Measurements from ENCODE around the gene S100A3. TPM values are rescaled to one million over a fixed set of nuclear protein-coding genes. Genes with fewer than 3 reads are reported as not detected.

Gene S100A3
- total RNA-seq, 6 experiments from 2014 or later, result 0.29 TPM; not detected in 5

GRCh38 chr1:153572569-153573015 is 23.5 kb upstream of the S100A3 start:
- Histone ChIP-seq H3K36me3 (no peaks in the 10 kb centered on the region), H3K4me1 (peaks cover 0 to 7% (median 1%) of the 10 kb centered on the region in 4 donors), H3K4me3 (no peak overlapping the region), H3K9me3 (no peaks in the 10 kb centered on the region), H3K27ac (no peak overlapping the region), H3K27me3 (no peaks in the 10 kb centered on the region)
- TF ChIP-seq, protein P1, sequence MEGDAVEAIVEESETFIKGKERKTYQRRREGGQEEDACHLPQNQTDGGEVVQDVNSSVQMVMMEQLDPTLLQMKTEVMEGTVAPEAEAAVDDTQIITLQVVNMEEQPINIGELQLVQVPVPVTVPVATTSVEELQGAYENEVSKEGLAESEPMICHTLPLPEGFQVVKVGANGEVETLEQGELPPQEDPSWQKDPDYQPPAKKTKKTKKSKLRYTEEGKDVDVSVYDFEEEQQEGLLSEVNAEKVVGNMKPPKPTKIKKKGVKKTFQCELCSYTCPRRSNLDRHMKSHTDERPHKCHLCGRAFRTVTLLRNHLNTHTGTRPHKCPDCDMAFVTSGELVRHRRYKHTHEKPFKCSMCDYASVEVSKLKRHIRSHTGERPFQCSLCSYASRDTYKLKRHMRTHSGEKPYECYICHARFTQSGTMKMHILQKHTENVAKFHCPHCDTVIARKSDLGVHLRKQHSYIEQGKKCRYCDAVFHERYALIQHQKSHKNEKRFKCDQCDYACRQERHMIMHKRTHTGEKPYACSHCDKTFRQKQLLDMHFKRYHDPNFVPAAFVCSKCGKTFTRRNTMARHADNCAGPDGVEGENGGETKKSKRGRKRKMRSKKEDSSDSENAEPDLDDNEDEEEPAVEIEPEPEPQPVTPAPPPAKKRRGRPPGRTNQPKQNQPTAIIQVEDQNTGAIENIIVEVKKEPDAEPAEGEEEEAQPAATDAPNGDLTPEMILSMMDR (IDR thresholded peaks at IDR 0.05), result peak; percentile 89 to 95 (median 92)
- TF ChIP-seq POLR2A (IDR thresholded peaks at IDR 0.05), result no peak
- DNase-seq, result peak; percentile 86 to 89 (median 88)
- WGBS (ENCODE audit: insufficient coverage, low coverage, low lambda C conversion rate, missing lambda C conversion rate), result 0% methylated on average over 3 of the region's 3 CpGs
- ATAC-seq, result peak; percentile 90 to 98 (median 97)
- intact Hi-C loops (cut with DNase I), result loop anchor here in 1 of 2 donors (10.0 kb wide), 1 partner anchor 72 kb away; no protein-coding TSS in a partner anchor

- TF ChIP-seq POLR2A (IDR thresholded peaks at IDR 0.05), result no peak
- TF ChIP-seq, protein P1 (IDR thresholded peaks at IDR 0.05), result no peak
- Histone ChIP-seq H3K27ac (no peak overlapping the region), H3K9me3 (no peaks in the 10 kb centered on the region), H3K4me1 (peaks cover 0 to 7% (median 1%) of the 10 kb centered on the region in 4 donors), H3K4me3 (no peak overlapping the region), H3K36me3 (no peaks in the 10 kb centered on the region), H3K27me3 (no peaks in the 10 kb centered on the region)
- ATAC-seq, result no peak
- 38% methylated on average over 7 of the region's 7 CpGs for WGBS (ENCODE audit: insufficient coverage, low coverage, low lambda C conversion rate, missing lambda C conversion rate)
- intact Hi-C loops (cut with DNase I), result loop anchor here in 1 of 2 donors (10.0 kb wide), 1 partner anchor 73 kb away; no protein-coding TSS in a partner anchor
- no peak for DNase-seq
These were observed 22.6 kb upstream of the S100A3 start for GRCh38 chr1:153571706-153572105.

GRCh38 chr1:153570874-153571273 is 21.8 kb upstream of the S100A3 start:
- intact Hi-C loops (cut with DNase I), result loop anchor here in 1 of 2 donors (10.0 kb wide), 1 partner anchor 74 kb away; no protein-coding TSS in a partner anchor
- 71% methylated on average over 5 of the region's 5 CpGs for WGBS (ENCODE audit: insufficient coverage, low coverage, low lambda C conversion rate, missing lambda C conversion rate)
- TF ChIP-seq POLR2A (IDR thresholded peaks at IDR 0.05), result no peak
- TF ChIP-seq, protein P1 (IDR thresholded peaks at IDR 0.05), result no peak
- no peak for ATAC-seq
- Histone ChIP-seq H3K4me1 (peaks cover 0 to 7% (median 1%) of the 10 kb centered on the region in 4 donors), H3K27me3 (no peaks in the 10 kb centered on the region), H3K36me3 (no peaks in the 10 kb centered on the region), H3K27ac (no peak overlapping the region), H3K9me3 (no peaks in the 10 kb centered on the region), H3K4me3 (no peak overlapping the region)
- no peak for DNase-seq

DNA sequence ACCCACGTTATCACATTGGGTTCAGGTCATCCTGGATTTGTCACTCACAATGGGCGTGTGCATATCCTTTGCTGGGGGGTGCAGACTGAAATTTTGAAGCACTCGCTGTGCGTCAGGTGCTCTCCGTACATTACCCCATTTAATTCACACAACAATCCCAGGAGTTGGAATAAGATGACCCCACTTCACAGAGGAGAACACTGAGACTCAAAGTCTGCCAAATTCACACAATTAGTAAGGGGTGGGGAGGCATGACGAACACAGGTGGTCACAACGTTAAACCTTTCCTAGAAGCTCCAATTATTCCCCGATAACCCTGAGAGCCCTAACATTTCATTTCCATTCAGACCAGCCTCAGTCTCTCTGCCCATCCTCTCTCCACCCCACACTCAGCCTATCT is 20.4 kb upstream of the S100A3 start:
- DNase-seq (no peak), ATAC-seq (no peak)
- no peak overlapping the region for H3K4me3 ChIP-seq
- H3K4me1 ChIP-seq, result peaks cover 0 to 7% (median 1%) of the 10 kb centered on the region in 4 donors
- H3K9me3 ChIP-seq, result no peaks in the 10 kb centered on the region
- H3K27ac ChIP-seq, result no peak overlapping the region
- H3K27me3 ChIP-seq, result no peaks in the 10 kb centered on the region
- TF ChIP-seq POLR2A (IDR thresholded peaks at IDR 0.05), result no peak
- TF ChIP-seq, protein P1 (IDR thresholded peaks at IDR 0.05), result no peak
- no peaks in the 10 kb centered on the region for H3K36me3 ChIP-seq
- intact Hi-C loops (cut with DNase I), result loop anchor here (5.0 to 10.0 kb wide), 2 partner anchors 55 to 57 kb away; no protein-coding TSS in a partner anchor
- 63% methylated on average over 8 of the region's 8 CpGs for WGBS (ENCODE audit: insufficient coverage, low coverage, low lambda C conversion rate, missing lambda C conversion rate)

Data from right lobe of liver (tissue), 6 donors.